ENCODE measurements around the gene TEX2.
"Not testable (repeated sequence)": the region's sequence is repeated elsewhere in the genome, so short reads cannot be mapped to it uniquely, and the experiment has no call there.

The TEX2 gene

GRCh38 chr17:64236827-64237403 lies 26.1 kb downstream of the TEX2 start:
- no peak for DNase-seq (ENCODE audit: low read depth)

- DNase-seq (ENCODE audit: low read depth): no peak
Observed at GRCh38 chr17:64234961-64235360, 28.1 kb downstream of the TEX2 start.

GRCh38 chr17:64232466-64233262 lies 30.4 kb downstream of the TEX2 start:
- DNase-seq (ENCODE audit: low read depth): no peak

- no peak for DNase-seq (ENCODE audit: low read depth)
Observed at GRCh38 chr17:64231567-64232141, 31.4 kb downstream of the TEX2 start.

- peak; percentile 89 for DNase-seq (ENCODE audit: low read depth)
Observed at GRCh38 chr17:64230791-64231408, 32.2 kb downstream of the TEX2 start.

- DNase-seq (ENCODE audit: low read depth): no peak
Observed at GRCh38 chr17:64229815-64230728, 33.0 kb downstream of the TEX2 start.

GRCh38 chr17:64226132-64226531 lies 36.9 kb downstream of the TEX2 start:
- no peak for DNase-seq (ENCODE audit: low read depth)

GRCh38 chr17:64225410-64225809 lies 37.6 kb downstream of the TEX2 start:
- no peak for DNase-seq (ENCODE audit: low read depth)

GRCh38 chr17:64223931-64224629 lies 39.0 kb downstream of the TEX2 start:
- no peak for DNase-seq (ENCODE audit: low read depth)

- no peak for DNase-seq (ENCODE audit: low read depth)
Observed at GRCh38 chr17:64223283-64223682, 39.8 kb downstream of the TEX2 start.

- DNase-seq (ENCODE audit: low read depth): no peak
Observed at GRCh38 chr17:64221679-64222078, 41.4 kb downstream of the TEX2 start.

GRCh38 chr17:64220604-64221003 lies 42.5 kb downstream of the TEX2 start:
- DNase-seq (ENCODE audit: low read depth): not testable (repeated sequence)

GRCh38 chr17:64219571-64219970 lies 43.5 kb downstream of the TEX2 start:
- no peak for DNase-seq (ENCODE audit: low read depth)

GRCh38 chr17:64218066-64218465 lies 45.0 kb downstream of the TEX2 start:
- DNase-seq (ENCODE audit: low read depth): no peak

- DNase-seq (ENCODE audit: low read depth): no peak
Observed at GRCh38 chr17:64217249-64217691, 45.8 kb downstream of the TEX2 start.

GRCh38 chr17:64216338-64217248 lies 46.5 kb downstream of the TEX2 start:
- no peak for DNase-seq (ENCODE audit: low read depth)

GRCh38 chr17:64216000-64216337 lies 47.1 kb downstream of the TEX2 start:
- DNase-seq (ENCODE audit: low read depth): no peak

GRCh38 chr17:64214950-64215349 lies 48.1 kb downstream of the TEX2 start:
- DNase-seq (ENCODE audit: low read depth): no peak

- DNase-seq (ENCODE audit: low read depth): no peak
Observed at GRCh38 chr17:64213995-64214811, 48.9 kb downstream of the TEX2 start.

Measured in stromal cell of bone marrow (primary cell).